Left lung (tissue), 10 donors: ENCODE results near the gene SCUBE1. TPM values are rescaled to one million over a fixed set of nuclear protein-coding genes. Genes with fewer than 3 reads are reported as not detected.
"Not testable (repeated sequence)": the region's sequence is repeated elsewhere in the genome, so short reads cannot be mapped to it uniquely, and the experiment has no call there.

Experiments used
- ATAC-seq: fragments of 200-7000 bp; cut with Tn5 transposase; one replicate; pipeline ENCODE4 v1.9.1; 2020; ENCODE audit warnings: moderate library complexity
- DNase-seq, 4 donors: peaks; one replicate each; pipeline ENCODE4 v3.0.0-alpha.2; 2013 to 2020
- H3K27ac ChIP-seq, 2 donors: fragments of 200-600 bp; sonication (generic) in 1 of 2; one replicate each; pipeline versions ENCODE4 v1.5.0 to v1.8.0; 2020 to 2021
- H3K27me3 ChIP-seq, 2 donors: fragments of 200-600 bp; sonication (generic) in 1 of 2; one replicate each; pipeline versions ENCODE4 v1.5.0 to v1.8.0; 2020 to 2021
- H3K36me3 ChIP-seq, 2 donors: fragments of 200-600 bp; sonication (generic) in 1 of 2; one replicate each; pipeline versions ENCODE4 v1.5.0 to v1.8.0; 2020 to 2021
- H3K4me1 ChIP-seq, 2 donors: fragments of 200-600 bp; one replicate each; pipeline ENCODE4 v1.8.0; 2021
- H3K4me3 ChIP-seq, 2 donors: fragments of 200-600 bp; sonication (generic) in 1 of 2; one replicate each; pipeline versions ENCODE4 v1.5.0 to v1.8.0; 2020 to 2021; ENCODE audit warnings: mild to moderate bottlenecking in 1 of 2
- H3K9me3 ChIP-seq, 2 donors: fragments of 200-600 bp; sonication (generic) in 1 of 2; one replicate each; pipeline versions ENCODE4 v1.5.0 to v1.8.0; 2020 to 2021
- CTCF ChIP-seq, 2 donors: fragments of 200-600 bp; sonication (generic) in 1 of 2; IDR thresholded peaks; one replicate each; pipeline versions ENCODE4 v1.5.0 to v1.8.0; 2021; ENCODE audit warnings: antibody characterized with exemption in 2 of 2
- intact Hi-C, 2 donors: fragments of 100-400 bp; cut with DNase I; formaldehyde crosslinking; loops; one replicate each; pipeline versions ENCODE4 v1.11.2 to v1.14.2; 2022
- polyA plus RNA-seq, 6 donors: library from polyadenylated mRNA; unstranded; fragments of 120-200 nt; gene quantifications; one replicate each; pipeline ENCODE4 v1.2.1, GENCODE V29; 2013; ENCODE audit not compliant: insufficient read length in 6 of 6
- total RNA-seq, 2 donors: library from RNA; stranded (reverse); fragmentation: NEBNext Ultra II Directional; extraction: Animal tissue kit (Norgen Biotek cat#: 25700); gene quantifications; one replicate each; pipeline ENCODE4 v1.2.1, GENCODE V29; 2021
- donor health status: DM: no; HTN: yes; CAD: no.
- donor health status: DM: no; HTN: no; CAD: no.

Gene SCUBE1
- total and polyA plus RNA-seq, 8 donors: 1.1 to 5.0 (median 2.0) TPM

DNA sequence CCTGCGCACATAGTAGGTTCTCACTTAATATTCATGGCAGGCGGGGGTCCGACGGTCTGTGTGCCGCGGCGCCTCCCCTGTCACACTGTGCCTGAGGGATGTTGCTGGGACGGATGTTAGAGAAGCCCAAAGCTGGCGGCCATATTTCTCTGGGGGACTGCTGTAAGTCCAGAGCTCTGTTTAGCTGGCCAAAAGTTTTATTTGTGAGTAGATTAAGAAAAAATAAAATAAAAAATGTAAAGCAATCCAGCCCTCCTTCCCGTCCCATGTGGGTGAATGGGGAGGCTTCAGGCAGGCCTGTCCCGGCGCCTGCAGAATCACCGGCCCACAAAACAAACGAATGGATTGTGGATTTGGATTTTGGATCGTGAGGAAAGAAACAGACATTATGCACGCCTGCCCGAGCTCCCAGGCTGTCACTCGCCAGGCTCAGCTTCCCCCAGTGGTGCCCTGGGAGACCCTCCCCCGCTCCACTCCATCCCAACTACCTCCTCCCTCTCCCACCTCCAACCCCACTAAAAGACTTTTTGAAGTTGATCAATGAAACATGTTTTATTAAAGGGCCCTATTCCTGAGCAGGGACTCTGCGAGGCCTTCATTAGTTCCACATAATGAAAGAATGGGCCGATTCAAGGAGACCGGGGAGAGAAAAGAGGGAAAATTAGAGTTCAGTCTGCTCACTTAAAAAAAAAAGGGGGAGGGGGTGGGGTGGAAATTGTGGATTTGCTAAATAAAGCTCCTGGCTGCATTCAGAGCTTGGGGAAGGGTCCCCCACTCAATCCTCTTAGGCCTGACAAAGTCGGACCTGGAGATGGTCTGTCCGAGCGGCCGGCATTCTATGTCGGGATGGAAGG, 20.4 kb upstream of the SCUBE1 start:
- TF ChIP-seq CTCF (IDR thresholded peaks at IDR 0.05): no peak
- Histone ChIP-seq H3K27me3 (peaks cover 3 to 26% of the 10 kb centered on the region in 2 donors), H3K4me3 (no peak overlapping the region), H3K4me1 (no peaks in the 10 kb centered on the region), H3K36me3 (no peaks in the 10 kb centered on the region), H3K27ac (no peak overlapping the region), H3K9me3 (no peaks in the 10 kb centered on the region)
- intact Hi-C loops: no loop called here
- no peak for ATAC-seq
- no peak for DNase-seq

DNA sequence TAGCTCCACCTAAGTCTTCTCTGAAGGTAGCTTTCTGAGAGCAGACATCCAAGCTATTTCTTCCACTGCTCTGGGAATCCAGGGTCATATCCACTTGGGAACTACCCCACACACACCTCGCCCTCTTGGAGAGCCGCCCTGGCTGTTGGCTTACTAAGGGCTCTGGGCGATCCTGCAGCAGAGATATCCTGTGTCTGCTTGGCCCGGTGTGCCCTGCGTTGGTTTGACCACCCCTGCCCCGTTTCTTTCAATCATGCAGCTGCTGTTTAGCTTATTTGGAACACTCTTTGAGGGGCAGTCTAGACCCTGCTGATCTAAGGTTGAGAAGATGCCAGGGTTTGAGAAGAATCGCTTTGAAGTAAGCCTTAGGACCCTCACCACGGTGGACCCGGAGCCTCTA, 17.4 kb upstream of the SCUBE1 start:
- intact Hi-C loops: no loop called here
- Histone ChIP-seq H3K4me1 (no peaks in the 10 kb centered on the region), H3K27me3 (peaks cover 0 to 5% of the 10 kb centered on the region in 2 donors), H3K4me3 (no peak overlapping the region), H3K27ac (no peak overlapping the region), H3K36me3 (no peaks in the 10 kb centered on the region), H3K9me3 (no peaks in the 10 kb centered on the region)
- DNase-seq: no peak
- no peak for ATAC-seq
- no peak for TF ChIP-seq CTCF (IDR thresholded peaks at IDR 0.05)

GRCh38 chr22:43356881-43357280, 13.7 kb upstream of the SCUBE1 start:
- intact Hi-C loops: no loop called here

GRCh38 chr22:43355688-43356087, 12.5 kb upstream of the SCUBE1 start:
- intact Hi-C loops, H3K4me1 ChIP-seq, H3K4me3 ChIP-seq, ATAC-seq, H3K27me3 ChIP-seq, DNase-seq, H3K36me3 ChIP-seq, H3K27ac ChIP-seq, H3K9me3 ChIP-seq: not testable (repeated sequence)

More at GRCh38 chr22:43356881-43357280, 13.7 kb upstream of the SCUBE1 start:
- H3K4me3 ChIP-seq: no peak overlapping the region
- H3K27me3 ChIP-seq: peaks cover 0 to 8% of the 10 kb centered on the region in 2 donors
- H3K36me3 ChIP-seq: no peaks in the 10 kb centered on the region
- ATAC-seq (no peak), DNase-seq (no peak)
- H3K9me3 ChIP-seq: no peaks in the 10 kb centered on the region
- TF ChIP-seq CTCF (IDR thresholded peaks at IDR 0.05): no peak
- no peaks in the 10 kb centered on the region for H3K4me1 ChIP-seq
- no peak overlapping the region for H3K27ac ChIP-seq

DNA sequence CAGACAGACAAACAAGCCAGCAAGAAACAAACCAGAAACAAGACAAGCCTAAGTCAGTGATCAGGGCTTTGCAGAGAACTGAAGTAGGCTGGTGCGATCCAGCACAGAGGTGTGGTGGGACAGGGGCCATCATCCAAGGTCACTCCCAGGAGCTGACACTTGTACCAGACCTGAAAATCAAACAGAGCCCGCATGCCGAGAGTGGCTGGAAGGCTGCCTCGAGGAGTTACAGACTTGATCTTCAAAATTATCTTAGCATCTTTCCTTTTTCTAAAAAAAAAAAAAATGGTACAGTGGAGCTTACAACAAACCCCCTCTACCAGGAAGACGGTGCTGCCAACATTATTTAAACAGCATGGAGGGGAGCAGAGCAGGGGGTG, 8.8 kb upstream of the SCUBE1 start:
- intact Hi-C loops: no loop called here
- Histone ChIP-seq H3K4me3 (no peak overlapping the region), H3K36me3 (no peaks in the 10 kb centered on the region), H3K4me1 (peaks cover 0 to 10% of the 10 kb centered on the region in 2 donors), H3K9me3 (no peaks in the 10 kb centered on the region), H3K27me3 (peaks cover 0 to 8% of the 10 kb centered on the region in 2 donors), H3K27ac (no peak overlapping the region)
- DNase-seq (no peak), ATAC-seq (no peak)
- TF ChIP-seq CTCF (IDR thresholded peaks at IDR 0.05): no peak
